NCI-H128 (cell line): Measurements from ENCODE around the gene BCLAF1.
A peak's percentile ranks its signal among the peaks of the same experiment; 100 is the strongest.

Source experiments
- DNase-seq: peaks from one replicate; lab custom pipeline; 2025; ENCODE audit not compliant: unreplicated experiment; lab: John Stamatoyannopoulos, UW

The BCLAF1 gene

GRCh38 chr6:136289579-136290409 lies at the start of gene BCLAF1:
Gene BCLAF1 (minus strand): TSS chr6:136289846. CDS start chr6:136279866, 9,980 bp downstream.
- DNase-seq, result peak; percentile 98

GRCh38 chr6:136338486-136338885 lies 48.8 kb upstream of the BCLAF1 start:
- DNase-seq, result no peak

- no peak for DNase-seq
Measured at GRCh38 chr6:136337606-136338005, 48.0 kb upstream of the BCLAF1 start.

- DNase-seq, result no peak
Measured at GRCh38 chr6:136337121-136337520, 47.5 kb upstream of the BCLAF1 start.

- DNase-seq, result no peak
Measured at GRCh38 chr6:136335736-136336363, 46.2 kb upstream of the BCLAF1 start.

GRCh38 chr6:136334853-136335252 lies 45.2 kb upstream of the BCLAF1 start:
- no peak for DNase-seq

GRCh38 chr6:136334465-136334846 lies 44.8 kb upstream of the BCLAF1 start:
- DNase-seq, result no peak

- no peak for DNase-seq
Measured at GRCh38 chr6:136333824-136334464, 44.3 kb upstream of the BCLAF1 start.

- no peak for DNase-seq
Measured at GRCh38 chr6:136331461-136331860, 41.8 kb upstream of the BCLAF1 start.

- no peak for DNase-seq
Measured at GRCh38 chr6:136330634-136331033, 41.0 kb upstream of the BCLAF1 start.

GRCh38 chr6:136326038-136326553 lies 36.5 kb upstream of the BCLAF1 start:
- DNase-seq, result no peak

- no peak for DNase-seq
Measured at GRCh38 chr6:136324686-136325380, 35.2 kb upstream of the BCLAF1 start.

- no peak for DNase-seq
Measured at GRCh38 chr6:136323431-136324112, 33.9 kb upstream of the BCLAF1 start.

- DNase-seq, result no peak
Measured at GRCh38 chr6:136319732-136320131, 30.1 kb upstream of the BCLAF1 start.

GRCh38 chr6:136318676-136319075 lies 29.0 kb upstream of the BCLAF1 start:
- no peak for DNase-seq

- no peak for DNase-seq
Measured at GRCh38 chr6:136317971-136318370, 28.3 kb upstream of the BCLAF1 start.

GRCh38 chr6:136317021-136317694 lies 27.5 kb upstream of the BCLAF1 start:
- DNase-seq, result peak; percentile 28

- no peak for DNase-seq
Measured at GRCh38 chr6:136315594-136315993, 25.9 kb upstream of the BCLAF1 start.

- no peak for DNase-seq
Measured at GRCh38 chr6:136312975-136313374, 23.3 kb upstream of the BCLAF1 start.

GRCh38 chr6:136309729-136310311 lies 20.2 kb upstream of the BCLAF1 start:
- DNase-seq, result no peak
